Glutamatergic neuron (in vitro differentiated cells): Measurements from ENCODE around the gene DVL1. TPM values are rescaled to one million over a fixed set of nuclear protein-coding genes. Genes with fewer than 3 reads are reported as not detected.
A peak's percentile ranks its signal among the peaks of the same experiment; 100 is the strongest.

Source experiments
- DNase-seq: peaks from one replicate; pipeline ENCODE4 v3.0.0; 2022
- H3K27ac Mint-ChIP-seq: one replicate; pipeline ENCODE4 v1.8.0; 2020; ENCODE audit warnings: mild to moderate bottlenecking, mixed read lengths, inconsistent platforms; ENCODE audit not compliant: unreplicated experiment
- H3K27me3 Mint-ChIP-seq: one replicate; pipeline ENCODE4 v1.8.0; 2020; ENCODE audit warnings: mild to moderate bottlenecking, moderate library complexity, mixed read lengths, inconsistent platforms; ENCODE audit not compliant: unreplicated experiment
- H3K36me3 Mint-ChIP-seq: one replicate; pipeline ENCODE4 v1.8.0; 2020; ENCODE audit warnings: mild to moderate bottlenecking, mixed read lengths, inconsistent platforms; ENCODE audit not compliant: unreplicated experiment
- H3K4me1 Mint-ChIP-seq: one replicate; pipeline ENCODE4 v1.8.0; 2020; ENCODE audit warnings: mild to moderate bottlenecking, low read depth, mixed read lengths, inconsistent platforms; ENCODE audit not compliant: unreplicated experiment
- H3K4me3 Mint-ChIP-seq: one replicate; pipeline ENCODE4 v1.8.0; 2020; ENCODE audit warnings: mild to moderate bottlenecking, mixed read lengths, inconsistent platforms; ENCODE audit not compliant: unreplicated experiment
- H3K9me3 Mint-ChIP-seq: one replicate; pipeline ENCODE4 v1.8.0; 2020; ENCODE audit warnings: mild to moderate bottlenecking, moderate library complexity, mixed read lengths, inconsistent platforms; ENCODE audit not compliant: unreplicated experiment
- total RNA-seq: library from RNA; stranded (reverse); fragmentation: NEBNext Ultra II Directional; extraction: Animal tissue kit (Norgen Biotek cat#: 25700); gene quantifications from one replicate; pipeline ENCODE4 v1.2.1, GENCODE V29; 2021; ENCODE audit not compliant: unreplicated experiment
- TF ChIP-seq, protein P1 (sequence below): fragments of 200-600 bp; sonication (generic); IDR thresholded peaks from one replicate; pipeline ENCODE4 v1.5.0; 2021; ENCODE audit not compliant: partially characterized antibody, unreplicated experiment

Gene DVL1
- total RNA-seq, 1 donor from 2014 or later: 124 TPM

DNA sequence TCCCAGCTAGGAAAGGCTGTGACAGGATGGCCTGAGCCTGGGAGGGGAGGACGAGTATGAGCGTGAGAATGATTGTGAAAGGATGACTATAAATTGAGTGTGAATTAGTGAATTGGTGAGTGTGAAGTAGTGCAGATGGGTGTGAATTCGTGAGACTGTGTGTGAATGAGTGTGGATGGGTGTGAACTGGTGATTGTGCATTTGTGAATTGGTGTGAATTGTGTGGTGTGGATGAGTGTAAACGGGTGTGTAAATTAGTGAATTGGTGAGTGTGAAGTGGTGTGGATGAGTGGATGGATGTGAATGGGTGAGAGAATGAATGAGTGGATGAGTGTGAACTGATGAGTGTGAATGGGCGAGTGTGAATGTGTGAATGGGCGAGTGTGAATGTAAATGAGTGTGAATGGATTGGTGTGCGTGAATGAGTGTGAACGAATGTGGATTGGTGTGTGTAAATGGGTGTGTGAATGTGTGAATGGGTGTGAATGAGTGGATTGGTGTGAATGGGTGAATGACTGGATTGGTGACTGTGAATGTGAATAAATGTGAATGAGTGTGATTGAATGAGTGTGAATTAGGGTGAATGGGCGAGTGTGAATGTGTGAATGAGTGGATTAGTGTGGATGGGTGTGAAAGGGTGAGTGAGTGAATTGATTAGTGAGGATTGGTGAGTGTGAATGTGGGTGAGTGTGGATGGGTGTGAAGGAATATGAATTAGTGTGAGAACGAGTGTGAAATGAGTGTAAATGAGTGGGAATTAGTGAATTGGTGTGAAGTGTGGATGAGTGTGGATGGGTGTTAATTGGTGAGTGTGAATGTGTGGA lies 16.9 kb upstream of the DVL1 start:
- no peak overlapping the region for H3K27ac Mint-ChIP-seq
- H3K36me3 Mint-ChIP-seq: no peaks in the 10 kb centered on the region
- no peaks in the 10 kb centered on the region for H3K27me3 Mint-ChIP-seq
- TF ChIP-seq, protein P1, sequence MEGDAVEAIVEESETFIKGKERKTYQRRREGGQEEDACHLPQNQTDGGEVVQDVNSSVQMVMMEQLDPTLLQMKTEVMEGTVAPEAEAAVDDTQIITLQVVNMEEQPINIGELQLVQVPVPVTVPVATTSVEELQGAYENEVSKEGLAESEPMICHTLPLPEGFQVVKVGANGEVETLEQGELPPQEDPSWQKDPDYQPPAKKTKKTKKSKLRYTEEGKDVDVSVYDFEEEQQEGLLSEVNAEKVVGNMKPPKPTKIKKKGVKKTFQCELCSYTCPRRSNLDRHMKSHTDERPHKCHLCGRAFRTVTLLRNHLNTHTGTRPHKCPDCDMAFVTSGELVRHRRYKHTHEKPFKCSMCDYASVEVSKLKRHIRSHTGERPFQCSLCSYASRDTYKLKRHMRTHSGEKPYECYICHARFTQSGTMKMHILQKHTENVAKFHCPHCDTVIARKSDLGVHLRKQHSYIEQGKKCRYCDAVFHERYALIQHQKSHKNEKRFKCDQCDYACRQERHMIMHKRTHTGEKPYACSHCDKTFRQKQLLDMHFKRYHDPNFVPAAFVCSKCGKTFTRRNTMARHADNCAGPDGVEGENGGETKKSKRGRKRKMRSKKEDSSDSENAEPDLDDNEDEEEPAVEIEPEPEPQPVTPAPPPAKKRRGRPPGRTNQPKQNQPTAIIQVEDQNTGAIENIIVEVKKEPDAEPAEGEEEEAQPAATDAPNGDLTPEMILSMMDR: no peak
- H3K4me1 Mint-ChIP-seq: peaks cover 4% of the 10 kb centered on the region
- no peak for DNase-seq
- no peak overlapping the region for H3K4me3 Mint-ChIP-seq
- peaks cover 2% of the 10 kb centered on the region for H3K9me3 Mint-ChIP-seq

DNA sequence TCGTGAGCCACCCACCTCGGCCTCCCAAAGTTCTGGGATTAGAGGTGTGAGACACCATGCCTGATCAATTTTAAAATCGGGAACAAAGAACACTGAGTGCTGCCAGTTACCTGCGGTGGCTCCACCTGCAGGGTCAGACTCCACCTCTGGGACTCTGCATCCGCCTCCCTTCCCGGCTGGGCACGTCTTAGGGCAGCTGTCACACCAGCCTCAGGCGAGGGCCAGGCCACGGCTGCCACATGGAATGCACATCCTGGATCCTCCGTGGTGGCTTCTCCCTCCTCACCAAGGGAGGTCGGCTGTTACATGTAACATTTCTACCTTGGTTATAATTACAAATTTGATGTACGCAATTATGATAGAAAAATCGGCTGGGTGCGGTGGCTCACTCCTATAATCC lies 15.0 kb upstream of the DVL1 start:
- Mint-ChIP-seq H3K9me3 (peaks cover 2% of the 10 kb centered on the region), H3K4me1 (peaks cover 11% of the 10 kb centered on the region), H3K36me3 (no peaks in the 10 kb centered on the region), H3K27ac (no peak overlapping the region), H3K4me3 (no peak overlapping the region), H3K27me3 (peaks cover 4% of the 10 kb centered on the region)
- TF ChIP-seq, protein P1: no peak
- DNase-seq: no peak

DNA sequence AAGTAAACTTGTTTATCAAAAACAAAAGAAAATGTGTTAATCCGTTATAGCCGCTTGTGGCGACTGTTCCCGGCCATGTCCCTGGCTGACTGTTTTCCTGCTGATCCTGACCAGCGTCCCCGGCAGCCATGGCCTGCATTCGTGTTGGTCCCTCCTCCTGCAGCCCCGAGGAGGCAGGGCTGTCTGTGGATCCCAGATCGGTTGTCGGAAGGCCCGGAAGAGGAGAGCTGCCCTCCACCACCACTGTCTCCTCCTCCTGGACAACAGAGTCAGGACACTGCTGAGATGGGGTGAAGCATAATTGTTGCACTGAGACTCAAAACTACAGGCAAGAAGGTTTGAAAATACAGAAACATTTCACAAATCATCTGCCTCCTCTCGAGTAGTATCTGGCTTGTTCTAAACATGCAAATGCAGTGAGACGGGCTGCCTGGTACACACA lies 12.8 kb upstream of the DVL1 start:
- Mint-ChIP-seq H3K27ac (no peak overlapping the region), H3K4me3 (no peak overlapping the region), H3K27me3 (peaks cover 8% of the 10 kb centered on the region), H3K9me3 (peaks cover 2% of the 10 kb centered on the region), H3K36me3 (no peaks in the 10 kb centered on the region), H3K4me1 (peaks cover 11% of the 10 kb centered on the region)
- DNase-seq: peak; percentile 21
- TF ChIP-seq, protein P1: no peak

DNA sequence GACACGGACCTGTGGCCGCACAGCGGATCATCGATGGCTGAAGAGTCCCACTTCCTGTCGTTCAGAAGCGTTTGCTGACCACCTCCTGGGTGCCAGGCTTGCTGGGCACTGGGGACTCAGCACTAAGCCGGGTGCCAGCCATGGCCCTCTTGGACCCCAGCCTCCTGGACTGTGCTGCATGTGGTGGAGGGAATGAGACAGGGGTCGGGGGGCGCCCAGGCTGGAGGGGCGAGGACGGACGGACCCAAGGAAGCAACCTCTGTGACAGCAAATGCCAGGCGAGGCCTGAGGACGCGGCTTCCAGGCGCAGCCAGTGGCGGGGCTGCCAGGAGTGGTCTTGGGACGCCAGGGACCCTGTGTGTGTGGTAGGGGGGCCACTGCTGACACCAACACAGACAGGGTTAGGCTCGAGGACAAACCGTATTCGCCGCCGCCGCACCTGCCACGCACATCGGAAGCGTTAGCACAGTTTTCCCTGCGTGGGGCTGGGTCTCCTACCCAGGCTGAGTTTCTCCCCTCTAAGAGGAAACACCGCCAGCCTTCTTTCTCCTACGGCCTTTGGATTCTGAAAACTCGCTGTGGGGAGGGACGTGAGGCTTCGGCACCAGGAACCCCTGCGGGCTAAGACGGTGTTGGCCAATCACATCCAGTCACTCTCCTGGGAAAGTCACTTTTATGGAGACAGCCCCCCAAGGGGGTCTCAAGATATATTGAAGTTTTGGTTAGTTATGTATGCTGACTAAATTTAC lies 12.2 kb upstream of the DVL1 start:
- DNase-seq: no peak
- H3K4me1 Mint-ChIP-seq: peaks cover 11% of the 10 kb centered on the region
- H3K9me3 Mint-ChIP-seq: peaks cover 2% of the 10 kb centered on the region
- H3K27me3 Mint-ChIP-seq: peaks cover 8% of the 10 kb centered on the region
- H3K4me3 Mint-ChIP-seq: peak overlapping the region; percentile 4
- H3K36me3 Mint-ChIP-seq: no peaks in the 10 kb centered on the region
- no peak overlapping the region for H3K27ac Mint-ChIP-seq
- TF ChIP-seq, protein P1: no peak
